GM12878 (cell line): ENCODE data around the gene EDARADD. TPM values are rescaled to one million over a fixed set of nuclear protein-coding genes. Genes with fewer than 3 reads are reported as not detected.

Source experiments
- ATAC-seq: fragments of 200-7000 bp; cut with Tn5 transposase; 3 replicates; pipeline ENCODE4 v1.9.1; 2020; ENCODE audit warnings: mild to moderate bottlenecking, moderate library complexity
- BruUV-seq: library from RNA; stranded (reverse); fragments of 400-500 nt; replicated peaks from 2 replicates; lab custom pipeline; 2021; lab: Mats Ljungman, UMichigan
- CTCF ChIA-PET: fragments of 300-600 bp; sonication (Branson Sonifier 250); formaldehyde crosslinking; extraction: SDS; loops from one replicate; lab custom pipeline; 2021; ENCODE audit warnings: inconsistent platforms; lab: Yijun Ruan, JAX
- POLR2A ChIA-PET: fragments of 350-600 bp; formaldehyde crosslinking; extraction: SDS; loops from one replicate; lab custom pipeline; 2021; ENCODE audit warnings: inconsistent platforms; lab: Charles Lee
- RAD21 ChIA-PET: fragments of 300-600 bp; sonication (Branson Sonifier 250); formaldehyde crosslinking; loops from one replicate; lab custom pipeline; 2023; ENCODE audit warnings: antibody characterized with exemption; ENCODE audit not compliant: unreplicated experiment; lab: Charles Lee
- SMC1A ChIA-PET: fragments of 300-600 bp; sonication (Branson Sonifier 250); formaldehyde crosslinking; loops from one replicate; lab custom pipeline; 2023; ENCODE audit not compliant: unreplicated experiment, uncharacterized antibody; lab: Charles Lee
- DNase-seq: peaks from one replicate; pipeline ENCODE4 v3.0.0-alpha.2; 2011; ENCODE audit warnings: low read depth, low spot score
- FAIRE-seq: peaks from 3 replicates; lab custom pipeline; 2011; peaks lifted over from hg19 to GRCh38; lab: Jason Lieb, UNC
- H2AFZ ChIP-seq: 2 replicates; pipeline ENCODE4 v1.6.0; 2011; ENCODE audit warnings: low read depth, low read length, control low read depth; ENCODE audit not compliant: control insufficient read depth
- H3K27ac ChIP-seq: 2 replicates; pipeline ENCODE4 v1.5.1; 2011; ENCODE audit warnings: control low read depth; ENCODE audit not compliant: control insufficient read depth, insufficient read depth
- H3K27me3 ChIP-seq, 2 experiments: replicated peaks in 1 of 2; 2 replicates each; pipeline versions ENCODE4 v1.6.0 to v1.6.1; 2011; ENCODE audit warnings: low read length in 1 of 2; ENCODE audit not compliant: control insufficient read depth in 2 of 2, insufficient read depth in 2 of 2
- H3K36me3 ChIP-seq, 2 experiments: 2 replicates each; pipeline ENCODE4 v1.5.1; 2011; ENCODE audit warnings: low read length in 1 of 2; ENCODE audit not compliant: control insufficient read depth in 2 of 2, insufficient read depth in 2 of 2
- H3K4me1 ChIP-seq: 2 replicates; pipeline ENCODE4 v1.6.1; 2011; ENCODE audit warnings: mild to moderate bottlenecking, low read length, moderate library complexity, mixed read lengths; ENCODE audit not compliant: control insufficient read depth, insufficient read depth
- H3K4me2 ChIP-seq: 2 replicates; pipeline ENCODE4 v1.6.0; 2011; ENCODE audit warnings: control low read depth; ENCODE audit not compliant: control insufficient read depth, insufficient read depth
- H3K4me3 ChIP-seq: fragments of 200-600 bp; sonication (generic); 2 replicates; pipeline ENCODE4 v1.5.1; 2016
- H3K79me2 ChIP-seq: 2 replicates; pipeline ENCODE4 v1.6.0; 2011; ENCODE audit warnings: low read length; ENCODE audit not compliant: control insufficient read depth, insufficient read depth
- H3K9ac ChIP-seq: 2 replicates; pipeline ENCODE4 v1.8.0; 2011; ENCODE audit warnings: low read length, control low read depth, mixed read lengths; ENCODE audit not compliant: control insufficient read depth, insufficient read depth
- H3K9me3 ChIP-seq: replicated peaks from 3 replicates; pipeline ENCODE4 v1.5.1; 2011; ENCODE audit warnings: mild to moderate bottlenecking, low read length; ENCODE audit not compliant: control insufficient read depth, insufficient read depth
- H4K20me1 ChIP-seq: 2 replicates; pipeline ENCODE4 v1.6.0; 2011; ENCODE audit not compliant: control insufficient read depth, insufficient read depth
- MYB ChIP-seq: fragments of 150-350 bp; IDR thresholded peaks from 2 replicates; pipeline ENCODE4 v1.6.1; 2014; ENCODE audit warnings: mild to moderate bottlenecking, low read depth, low read length, borderline replicate concordance
- NR2C1 ChIP-seq: fragments of 450-650 bp; IDR thresholded peaks from 2 replicates; pipeline ENCODE4 v1.6.1; 2017; ENCODE audit warnings: antibody characterized with exemption, mild to moderate bottlenecking, moderate library complexity
- SIN3A ChIP-seq: IDR thresholded peaks from 2 replicates; pipeline ENCODE4 v1.6.1; 2012; ENCODE audit warnings: low read depth, low read length, improper control_type of control experiment
- TCF12 ChIP-seq: IDR thresholded peaks from 2 replicates; pipeline ENCODE4 v1.6.1; 2011; ENCODE audit warnings: low read depth, mild to moderate bottlenecking, low read length
- ZNF274 ChIP-seq: IDR thresholded peaks from one replicate; pipeline ENCODE4 v1.8.0; 2011; ENCODE audit not compliant: insufficient read length, insufficient read depth
- WGBS: methylation state at CpG from one replicate; pipeline ENCODE4 v1.1.6; 2016; ENCODE audit warnings: low lambda C conversion rate; ENCODE audit not compliant: insufficient replicate concordance, insufficient coverage; ENCODE audit errors: missing lambda C conversion rate; 5-methylcytosine and 5-hydroxymethylcytosine counted together
- in situ Hi-C: fragments of 300-500 bp; cut with MboI; formaldehyde crosslinking; loops from 9 replicates; pipeline ENCODE4 v1.14.3; 2018; ENCODE audit warnings: mixed read lengths
- intact Hi-C: fragments of 100-400 bp; cut with micrococcal nuclease; formaldehyde crosslinking; loops from one replicate; pipeline ENCODE4 v1.14.2; 2022; ENCODE audit not compliant: unreplicated experiment
- polyA plus RNA-seq, 11 experiments: library from polyadenylated mRNA; depleted of rRNA in 4 of 11; unstranded in 6 of 11; stranded (reverse) in 5 of 11; fragments of >200 nt; fragmentation: Nextera tagmentation in 4 of 11; fragmentation: Illumina TruSeq in 1 of 11; extraction: Ambion mirVana in 4 of 11; extraction: Trizol in 1 of 11; gene quantifications; 1 replicate in 1 of 11; 2 replicates in 10 of 11; pipeline versions ENCODE4 v1.2.1 to v1.2.3, GENCODE V29; 2011 to 2016; ENCODE audit warnings: inconsistent platforms in 2 of 11, missing spikeins in 2 of 11, low read depth in 1 of 11
- total RNA-seq, 4 experiments: library from RNA; depleted of rRNA in 3 of 4; stranded (reverse); fragments of >200 nt in 3 of 4; fragmentation: Illumina TruSeq in 1 of 4; extraction: Trizol in 1 of 4; gene quantifications; 2 replicates each; pipeline versions ENCODE4 v1.2.1 to v1.2.3, GENCODE V29; 2013 to 2021
- TF ChIP-seq, protein P1 (sequence below): IDR thresholded peaks from 2 replicates; pipeline ENCODE4 v1.6.1; 2011; ENCODE audit warnings: borderline replicate concordance, low read depth, mild to moderate bottlenecking, moderate library complexity, mixed read lengths, low read length; ENCODE audit not compliant: insufficient read depth; ENCODE audit errors: extremely low read length
- TF ChIP-seq, protein P2 (sequence below): IDR thresholded peaks from 2 replicates; pipeline ENCODE4 v1.6.1; 2012; ENCODE audit warnings: low read depth, low read length, improper control_type of control experiment

Gene EDARADD
- total and polyA plus RNA-seq, 10 of the 15 experiments (the other 5 are each of a cell fraction or from before 2014, with no cell fraction given), result 0.58 to 6.1 (median 4.7) TPM

DNA sequence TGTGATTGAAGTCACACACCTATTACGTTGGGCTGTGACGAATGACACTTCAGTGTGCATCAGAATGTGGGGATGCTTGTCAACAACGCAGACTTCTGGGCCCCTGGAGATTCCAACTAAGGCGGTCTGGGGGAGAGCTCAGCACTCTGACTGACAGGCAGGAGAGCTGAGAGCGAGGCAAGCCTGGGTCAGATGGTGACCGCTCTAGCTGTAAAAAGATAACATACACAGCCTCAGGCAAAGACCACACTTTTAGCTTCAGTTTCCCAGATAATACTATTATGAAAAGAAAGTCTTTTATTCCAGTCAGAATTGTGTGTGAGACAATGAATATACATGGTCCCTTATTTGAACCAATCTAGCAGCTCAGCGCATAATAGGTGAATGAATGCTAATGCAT is 25.4 kb downstream of the EDARADD start:
- Histone ChIP-seq H3K36me3 (no peaks in the 10 kb centered on the region), H3K9ac (no peak overlapping the region), H3K27ac (no peak overlapping the region), H4K20me1 (no peaks in the 10 kb centered on the region), H3K27me3 (no peaks in the 10 kb centered on the region), H3K4me2 (no peak overlapping the region), H3K4me3 (no peak overlapping the region), H3K79me2 (no peaks in the 10 kb centered on the region), H2AFZ (no peak overlapping the region), H3K9me3 (no peaks in the 10 kb centered on the region), H3K4me1 (peaks cover 10% of the 10 kb centered on the region)
- BruUV-seq, result no TSS peak
- ChIA-PET RAD21 (no interaction called here), POLR2A (no interaction called here), CTCF (interaction anchor here (1.1 kb wide), 1 partner anchor 17 kb away, joined by 3 read pairs; no protein-coding TSS in a partner anchor), SMC1A (interaction anchor here (0.6 to 1.3 kb wide), 3 partner anchors 25 to 48 kb away, joined by 3 read pairs; partner anchors contain the start of gene EDARADD)
- ATAC-seq (no peak), DNase-seq (no peak), FAIRE-seq (no peak)
- in situ Hi-C loops, result no loop called here
- intact Hi-C loops, result no loop called here
- TF ChIP-seq NR2C1 (no peak), ZNF274 (no peak), MYB (no peak), SIN3A (no peak), TCF12 (no peak)
- TF ChIP-seq, protein P1, sequence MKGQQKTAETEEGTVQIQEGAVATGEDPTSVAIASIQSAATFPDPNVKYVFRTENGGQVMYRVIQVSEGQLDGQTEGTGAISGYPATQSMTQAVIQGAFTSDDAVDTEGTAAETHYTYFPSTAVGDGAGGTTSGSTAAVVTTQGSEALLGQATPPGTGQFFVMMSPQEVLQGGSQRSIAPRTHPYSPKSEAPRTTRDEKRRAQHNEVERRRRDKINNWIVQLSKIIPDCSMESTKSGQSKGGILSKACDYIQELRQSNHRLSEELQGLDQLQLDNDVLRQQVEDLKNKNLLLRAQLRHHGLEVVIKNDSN, result no peak
- TF ChIP-seq, protein P2, sequence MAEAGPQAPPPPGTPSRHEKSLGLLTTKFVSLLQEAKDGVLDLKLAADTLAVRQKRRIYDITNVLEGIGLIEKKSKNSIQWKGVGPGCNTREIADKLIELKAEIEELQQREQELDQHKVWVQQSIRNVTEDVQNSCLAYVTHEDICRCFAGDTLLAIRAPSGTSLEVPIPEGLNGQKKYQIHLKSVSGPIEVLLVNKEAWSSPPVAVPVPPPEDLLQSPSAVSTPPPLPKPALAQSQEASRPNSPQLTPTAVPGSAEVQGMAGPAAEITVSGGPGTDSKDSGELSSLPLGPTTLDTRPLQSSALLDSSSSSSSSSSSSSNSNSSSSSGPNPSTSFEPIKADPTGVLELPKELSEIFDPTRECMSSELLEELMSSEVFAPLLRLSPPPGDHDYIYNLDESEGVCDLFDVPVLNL, result no peak
- WGBS, result 70% methylated on average over 7 of the region's 7 CpGs
